ENCODE data around the gene CST11.

CST11 gene

DNA sequence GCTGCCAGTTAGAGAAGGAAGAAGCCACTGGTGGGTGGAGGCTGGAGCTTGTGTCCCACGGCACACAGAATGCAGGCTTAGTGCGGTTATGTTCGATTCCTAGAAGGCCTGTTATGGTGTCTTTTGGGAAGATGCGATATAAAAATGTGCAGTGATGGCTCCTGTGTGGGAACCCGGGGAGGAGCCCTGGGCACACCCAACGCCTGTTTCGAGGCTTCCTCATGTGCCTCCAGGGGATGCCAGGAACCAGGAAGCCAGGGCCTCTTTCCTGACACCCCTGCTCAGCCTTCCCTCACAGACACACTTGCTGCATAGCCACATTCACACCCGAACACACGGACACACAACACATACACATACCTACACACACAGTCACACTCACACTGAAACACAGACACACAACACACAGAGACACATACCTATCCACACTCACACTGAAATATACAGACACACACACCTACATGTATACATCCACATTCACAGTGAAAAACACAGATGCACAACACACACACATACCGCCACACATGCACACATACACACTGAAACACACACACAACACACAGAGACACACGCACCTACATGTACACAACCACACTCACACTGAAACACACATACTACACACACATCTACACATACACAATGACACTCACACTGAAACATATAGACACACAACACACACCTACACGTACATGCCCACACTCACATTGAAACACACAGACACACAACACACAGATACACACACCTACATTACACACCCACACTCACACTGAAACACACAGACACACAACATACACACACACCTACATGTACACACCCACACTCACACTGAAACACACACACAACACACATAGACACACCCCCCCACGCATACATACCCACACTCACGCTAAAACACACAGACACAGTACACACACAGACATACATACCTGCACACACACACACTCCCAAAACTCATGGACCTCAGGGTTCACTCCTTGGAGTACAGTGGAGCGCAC lies 1.2 kb upstream of the CST11 start:
- DNase-seq: no peak

- DNase-seq: no peak
These were observed 654 bp downstream of the CST11 start for GRCh38 chr20:23451956-23452487.

DNA sequence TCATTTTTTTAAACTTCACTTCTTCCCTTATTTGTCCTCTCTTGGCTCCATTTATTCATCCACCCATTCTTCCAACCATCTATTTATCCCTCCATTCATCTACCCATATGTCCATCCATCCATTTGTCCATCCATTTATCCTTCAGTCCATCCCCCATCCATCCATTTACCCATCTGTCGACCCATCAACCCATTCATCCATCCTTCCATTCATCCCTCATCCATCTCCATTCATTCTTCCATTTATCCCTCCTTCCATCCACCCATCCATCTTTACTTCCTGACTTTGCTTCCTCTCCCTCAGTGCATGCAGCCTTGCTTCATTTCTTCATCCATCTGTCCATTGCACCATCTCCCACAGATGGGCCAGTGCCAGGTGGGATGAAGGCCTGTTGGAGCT lies 1.8 kb downstream of the CST11 start:
- DNase-seq: no peak

- DNase-seq: no peak
These were observed 3.3 kb downstream of the CST11 start for GRCh38 chr20:23449421-23449820.

GRCh38 chr20:23448167-23448566 lies 4.5 kb downstream of the CST11 start:
- DNase-seq: no peak

DNA sequence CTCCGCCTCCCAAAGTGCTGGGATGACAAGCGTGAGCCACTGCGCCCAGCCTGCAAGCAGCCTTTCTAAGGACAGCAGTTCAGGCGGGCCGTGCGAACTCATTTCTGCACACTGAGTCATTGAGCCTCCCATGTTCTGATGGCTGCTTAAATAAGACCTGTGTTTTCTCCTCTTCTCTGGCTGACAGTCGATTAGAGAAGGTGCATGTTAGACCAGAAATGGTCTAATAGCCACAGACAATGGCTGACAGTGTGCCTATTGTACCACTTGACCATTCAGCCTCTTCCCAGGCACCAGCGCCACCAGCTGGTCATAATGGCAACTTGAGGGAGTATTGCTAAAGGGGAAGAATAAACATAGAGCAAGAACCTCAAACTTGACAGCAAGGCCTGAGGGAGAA lies 6.2 kb downstream of the CST11 start:
- DNase-seq: peak; percentile 20

GRCh38 chr20:23445596-23446217 lies 7.0 kb downstream of the CST11 start:
- DNase-seq: peak; percentile 86

DNA sequence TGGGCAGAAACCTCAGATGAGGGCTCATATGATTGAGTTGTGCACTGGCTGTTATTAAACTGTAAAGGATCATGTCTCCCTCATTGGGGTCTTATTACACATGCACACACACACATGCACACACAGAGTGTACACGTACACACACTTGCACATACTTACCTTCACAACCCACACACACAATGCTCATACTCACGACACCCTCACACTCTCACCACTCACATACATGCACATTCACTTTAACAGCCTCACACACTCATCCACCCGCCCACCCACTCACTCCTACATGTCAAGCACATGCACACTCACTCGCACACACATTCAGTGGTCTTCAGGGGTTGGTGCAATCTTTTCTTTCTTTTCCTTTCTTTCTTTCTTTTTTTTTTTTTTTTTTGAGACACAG lies 7.8 kb downstream of the CST11 start:
- no peak for DNase-seq

- DNase-seq: no peak
These were observed 10.2 kb downstream of the CST11 start for GRCh38 chr20:23442436-23442835.

DNA sequence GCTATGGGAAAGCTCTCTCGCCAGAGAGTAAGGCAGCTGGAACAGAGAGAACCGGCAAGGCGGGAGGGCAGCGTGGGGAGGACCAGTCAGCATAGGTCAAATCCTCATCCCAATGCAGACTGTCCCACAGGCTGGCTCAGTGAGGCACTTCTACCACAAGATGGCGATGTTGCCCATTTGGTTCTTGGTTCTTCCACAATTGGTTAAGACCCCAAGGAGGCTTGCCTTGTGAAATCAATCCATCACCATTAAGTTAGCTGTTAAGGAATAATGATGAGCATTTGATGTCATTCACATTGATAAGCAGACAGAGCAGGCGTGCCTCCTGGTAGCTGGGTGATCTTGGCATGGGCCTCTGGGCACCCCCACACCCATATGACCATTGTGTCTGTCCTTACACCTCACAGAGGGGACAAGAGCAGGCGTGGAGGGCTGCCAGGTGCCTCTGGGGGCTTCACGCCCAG lies 10.8 kb downstream of the CST11 start:
- peak; percentile 63 for DNase-seq

DNA sequence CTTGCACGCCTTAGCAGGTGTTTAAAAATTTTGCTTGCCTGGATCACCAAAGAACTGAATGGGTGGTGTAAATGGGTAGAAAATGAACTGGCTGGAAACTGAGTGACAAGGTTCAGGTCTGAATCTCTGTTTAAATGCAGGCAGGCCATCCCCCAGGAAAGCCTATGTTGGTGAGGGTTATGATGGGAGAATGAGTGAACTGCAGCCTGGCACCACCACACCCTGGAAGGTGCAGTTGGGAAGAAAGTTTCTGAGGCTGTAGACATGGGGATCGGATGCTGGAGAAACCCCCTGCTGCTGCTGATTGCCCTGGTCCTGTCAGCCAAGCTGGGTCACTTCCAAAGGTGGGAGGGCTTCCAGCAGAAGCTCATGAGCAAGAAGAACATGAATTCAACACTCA lies 12.7 kb downstream of the CST11 start:
- no peak for DNase-seq

DNA sequence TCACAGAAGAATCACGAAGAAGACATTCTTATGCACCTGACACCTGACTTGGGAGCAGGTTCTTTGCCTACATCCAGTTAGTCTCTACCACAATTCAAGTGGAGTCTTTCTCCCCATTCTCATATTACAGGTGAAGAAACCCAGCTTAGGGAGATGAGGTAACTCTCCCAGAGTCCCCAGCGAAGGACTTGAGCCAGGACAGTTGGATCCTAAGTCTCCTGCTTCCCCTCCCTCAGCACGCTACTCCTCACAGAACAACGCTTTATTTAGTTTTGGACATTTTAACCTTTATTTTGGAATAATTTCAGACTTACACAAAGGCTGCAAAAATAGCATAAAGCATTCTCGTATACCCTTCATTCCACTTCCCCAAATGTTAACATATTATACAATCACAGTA lies 14.0 kb downstream of the CST11 start:
- DNase-seq: no peak

DNA sequence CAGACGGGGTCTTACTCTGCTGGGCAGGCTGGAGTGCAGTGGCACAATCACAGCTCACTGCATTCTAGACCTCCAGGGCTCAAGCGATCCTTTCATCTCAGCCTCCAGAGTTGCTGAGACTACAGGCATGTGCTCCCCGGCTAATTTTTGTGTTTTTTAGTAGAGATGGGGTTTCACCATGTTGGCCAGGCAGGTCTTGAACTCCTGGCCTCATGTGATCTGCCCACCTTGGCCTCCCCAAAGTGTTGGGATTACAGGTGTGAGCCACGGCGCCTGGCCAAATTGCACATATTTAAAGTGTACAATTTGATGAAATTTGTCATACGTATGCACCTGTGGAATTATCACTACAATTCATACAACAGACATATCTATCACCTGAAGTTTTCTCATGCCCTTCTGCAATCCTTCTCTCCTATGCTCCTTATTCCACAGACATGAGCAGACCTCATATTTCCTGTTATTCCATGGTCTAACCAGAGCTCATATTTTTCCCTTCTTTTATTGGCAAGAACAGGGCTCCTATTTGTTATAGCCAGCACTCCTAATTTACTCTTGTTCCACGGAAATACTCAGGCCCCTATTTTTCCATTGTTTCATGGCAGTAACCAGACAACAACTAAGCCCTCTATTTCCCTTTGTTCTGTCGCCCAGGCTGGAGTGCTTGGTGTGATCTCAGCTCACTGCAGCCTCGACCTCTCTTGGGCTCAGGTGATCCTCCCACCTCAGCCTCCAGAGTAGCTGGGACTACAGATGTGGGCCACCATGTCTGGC lies 15.4 kb downstream of the CST11 start:
- no peak for DNase-seq

GRCh38 chr20:23436681-23437080 lies 16.0 kb downstream of the CST11 start:
- no peak for DNase-seq

- no peak for DNase-seq
These were observed 16.8 kb downstream of the CST11 start for GRCh38 chr20:23435626-23436539.

DNA sequence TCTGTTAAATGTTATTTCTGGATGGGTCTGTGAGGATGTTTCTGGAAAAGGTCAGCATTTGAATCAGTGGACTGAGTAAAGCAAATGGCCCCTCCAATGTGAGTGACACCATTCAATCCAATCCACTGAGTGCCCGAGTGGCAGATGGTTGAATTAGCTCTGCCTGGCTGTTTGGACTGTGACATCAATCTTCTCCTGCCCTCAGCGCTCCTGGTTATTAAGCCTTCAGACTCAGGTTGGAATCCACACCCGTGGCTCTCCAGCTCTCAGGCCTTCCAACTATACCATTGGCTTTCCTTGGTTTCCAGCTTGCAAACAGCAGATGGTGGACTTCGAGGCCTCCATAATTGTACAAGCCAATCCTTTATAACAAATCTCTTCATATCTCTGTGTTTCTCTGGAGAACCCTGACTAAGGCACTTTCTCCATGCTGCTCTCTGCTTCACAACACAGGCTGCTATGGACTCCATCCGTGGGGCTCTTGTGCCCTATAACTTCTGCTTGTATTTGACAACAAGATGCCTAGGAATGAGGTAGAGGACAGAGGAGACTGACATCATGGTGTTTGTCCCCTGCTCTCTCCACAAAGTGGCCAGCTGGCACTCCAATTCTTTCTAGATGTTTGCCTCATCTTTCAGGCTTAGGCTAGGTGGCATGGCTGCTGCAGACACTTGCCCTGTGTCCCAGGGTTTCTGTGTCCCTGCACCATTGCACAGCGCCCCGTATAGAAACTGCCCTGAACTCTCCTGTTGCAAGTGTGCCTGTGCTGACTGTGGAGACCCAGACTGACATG lies 18.0 kb downstream of the CST11 start:
- no peak for DNase-seq

DNA sequence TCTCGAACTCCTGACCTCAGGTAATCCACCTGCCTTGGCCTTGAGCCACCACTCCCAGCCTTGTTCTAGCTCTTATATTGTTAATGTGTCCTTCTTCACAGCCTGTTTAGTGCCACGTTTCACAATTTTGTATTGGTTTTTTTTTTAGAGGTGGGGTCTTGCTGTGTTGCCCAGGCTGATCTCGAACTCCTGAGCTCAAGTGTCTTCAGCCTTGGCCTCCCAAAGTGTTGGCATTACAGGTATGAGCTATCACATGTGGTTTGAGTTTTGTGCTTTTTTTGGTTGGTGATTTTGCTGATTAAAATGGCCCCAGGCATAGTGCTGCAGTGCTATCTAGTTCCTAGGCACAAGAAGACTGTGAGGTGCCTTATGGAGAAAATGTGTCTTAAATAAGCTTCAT lies 19.0 kb downstream of the CST11 start:
- DNase-seq: no peak

GRCh38 chr20:23425129-23425528 lies 27.5 kb downstream of the CST11 start:
- DNase-seq: no peak

DNA sequence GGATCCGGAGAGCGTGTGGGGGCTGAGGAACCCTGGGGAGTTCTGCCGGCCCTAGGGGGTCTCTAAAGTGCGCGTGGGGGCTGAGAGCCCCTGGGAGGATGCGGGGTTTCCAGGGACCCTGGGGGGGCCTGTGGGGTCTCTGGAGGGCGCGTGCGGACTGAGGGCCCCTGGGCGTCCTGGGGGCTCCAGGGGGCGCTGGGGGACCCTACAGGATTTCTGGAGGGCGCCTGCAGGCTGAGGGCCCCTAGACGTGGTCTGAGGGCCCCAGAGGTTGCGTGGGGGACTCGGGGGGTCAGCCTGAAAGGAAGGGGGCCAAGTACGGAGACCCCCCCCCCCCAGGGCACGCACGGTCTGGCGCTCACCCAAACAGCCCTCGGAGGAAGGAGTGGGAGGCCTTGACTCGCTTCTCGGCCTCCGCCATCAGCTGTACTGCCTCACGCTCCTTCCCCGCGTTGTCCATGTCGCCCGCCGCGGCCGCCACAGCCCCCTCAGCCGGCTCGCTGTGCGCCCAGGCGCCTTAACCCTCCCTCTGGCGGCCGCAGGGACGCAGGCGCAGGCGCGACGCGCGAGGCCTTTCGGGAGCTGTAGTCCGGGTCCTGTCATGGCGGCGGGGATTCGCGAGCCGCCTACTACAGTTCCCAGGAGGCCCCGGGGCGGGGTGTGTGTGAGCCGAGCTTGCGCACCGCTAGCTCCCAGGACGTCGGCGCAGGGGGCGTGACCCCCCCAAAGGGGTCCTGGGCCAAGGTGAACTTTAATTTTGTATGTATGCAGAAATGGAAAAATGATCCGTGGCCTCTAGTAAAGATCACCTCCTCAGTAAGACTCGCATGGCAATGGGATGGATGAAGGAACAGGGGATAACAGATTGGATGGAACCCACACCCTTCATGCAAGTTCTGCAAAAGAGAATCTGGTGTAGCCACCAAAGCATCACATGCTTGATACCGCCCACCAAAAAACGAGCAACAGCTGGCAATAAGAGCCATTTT lies 31.4 kb downstream of the CST11 start, which contains the start of gene NAPB:
Gene NAPB, minus strand, starts transcription at position 546 of the 989 bp plus-strand sequence. Its CDS starts 86 bp downstream, at position 460.
- DNase-seq: peak; percentile 90

Measured in HCEC 1CT (cell line).